GM18517 (cell line): ENCODE data around the gene CACNG5.
"Not testable (repeated sequence)": the region's sequence is repeated elsewhere in the genome, so short reads cannot be mapped to it uniquely, and the experiment has no call there.

Experiments used
- ATAC-seq: cut with Tn5 transposase; IDR thresholded peaks from one replicate; pipeline ENCODE4 v1.9.1; 2021; ENCODE audit warnings: mild to moderate bottlenecking, moderate library complexity; ENCODE audit not compliant: unreplicated experiment

CACNG5 gene

GRCh38 chr17:66849032-66849655 is 14.2 kb downstream of the CACNG5 start:
- no peak for ATAC-seq

- no peak for ATAC-seq
These were observed 15.1 kb downstream of the CACNG5 start for GRCh38 chr17:66849851-66850580.

- ATAC-seq: no peak
These were observed 15.8 kb downstream of the CACNG5 start for GRCh38 chr17:66850692-66851091.

DNA sequence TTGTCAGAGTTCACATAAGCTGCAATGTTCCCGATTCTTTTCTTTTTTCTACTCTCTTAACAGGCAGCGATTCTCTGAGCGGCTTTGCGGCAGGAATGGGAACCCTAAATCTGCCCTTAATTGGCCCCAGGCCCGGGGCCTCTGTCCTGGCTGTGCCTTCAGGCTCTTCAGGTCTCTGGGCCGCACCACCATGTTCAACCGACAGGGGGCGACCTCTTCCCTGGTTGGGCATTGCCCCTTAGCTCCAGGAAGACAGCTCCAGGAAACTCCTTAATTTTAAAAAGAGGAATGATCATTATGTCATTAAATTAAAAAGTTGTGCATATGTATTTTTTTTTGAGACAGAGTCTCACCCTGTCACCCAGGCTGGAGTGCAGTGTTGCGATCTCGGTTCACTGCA is 20.3 kb downstream of the CACNG5 start:
- no peak for ATAC-seq

DNA sequence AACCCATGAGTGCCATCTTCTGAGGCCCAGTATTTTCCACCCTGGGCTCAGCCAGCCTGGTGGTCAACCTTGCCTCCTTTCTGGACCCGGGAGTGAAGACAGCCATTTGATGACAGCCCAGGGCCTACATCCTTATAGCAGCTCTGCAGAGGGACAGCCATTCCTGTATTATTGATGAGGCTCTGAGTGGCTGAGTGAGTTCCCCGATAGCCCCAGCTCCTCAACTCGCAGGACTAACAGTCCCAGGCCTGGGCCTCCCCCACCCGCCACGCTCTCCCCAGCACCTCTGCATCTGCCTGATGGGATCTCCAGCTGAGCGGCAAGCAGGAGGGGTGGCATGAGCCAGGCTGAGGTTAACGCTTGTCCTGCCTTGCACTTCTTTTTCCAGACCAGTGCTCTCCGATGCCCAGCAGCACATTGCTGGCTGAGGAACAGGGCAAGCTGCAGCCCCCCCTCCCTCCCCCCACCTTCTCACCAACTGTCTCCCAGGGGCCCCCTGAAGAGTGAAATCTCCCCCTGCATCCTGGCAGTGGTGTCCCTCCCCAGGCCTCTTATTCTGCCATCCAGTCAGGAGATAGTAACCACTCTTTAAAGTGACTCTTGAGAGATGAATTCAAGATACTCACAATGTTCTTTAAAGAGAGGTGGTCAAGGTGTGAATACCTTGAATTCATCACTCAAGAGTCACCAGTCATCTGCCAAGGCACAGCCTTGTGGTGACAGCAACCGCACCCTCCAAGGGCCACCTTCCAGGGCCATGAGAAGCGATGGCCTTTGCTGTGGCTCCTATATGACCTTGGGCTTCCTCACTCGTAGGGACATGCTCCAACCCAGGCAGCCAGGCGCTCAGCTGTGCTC is 23.5 kb downstream of the CACNG5 start:
- no peak for ATAC-seq

- no peak for ATAC-seq
These were observed 24.4 kb downstream of the CACNG5 start for GRCh38 chr17:66859353-66859752.

DNA sequence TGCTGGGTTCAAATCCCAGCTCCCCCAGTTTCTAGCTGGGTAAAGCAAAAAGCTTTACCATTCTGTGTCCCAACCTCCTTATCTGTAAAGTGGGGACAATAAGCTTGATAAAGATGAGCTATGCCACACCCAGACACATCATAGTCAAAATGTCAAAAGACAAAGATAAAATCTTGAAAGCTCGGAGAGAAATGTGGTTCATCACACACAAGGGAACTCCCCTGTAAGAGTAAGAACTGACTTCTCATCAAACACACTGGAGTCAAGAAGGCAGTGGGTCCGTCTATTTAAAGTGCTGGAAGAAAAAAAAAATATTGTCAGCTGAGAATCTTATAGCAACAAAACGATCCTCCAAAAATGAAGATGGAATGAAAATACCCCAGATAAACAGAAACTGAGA is 25.3 kb downstream of the CACNG5 start:
- no peak for ATAC-seq

GRCh38 chr17:66863820-66864219 is 28.9 kb downstream of the CACNG5 start:
- ATAC-seq: no peak

- ATAC-seq: no peak
These were observed 30.2 kb downstream of the CACNG5 start for GRCh38 chr17:66865151-66865550.

- no peak for ATAC-seq
These were observed 39.0 kb downstream of the CACNG5 start for GRCh38 chr17:66873962-66874361.

GRCh38 chr17:66884931-66885330 is 50.0 kb downstream of the CACNG5 start:
- no peak for ATAC-seq

- no peak for ATAC-seq
These were observed 50.5 kb downstream of the CACNG5 start for GRCh38 chr17:66885417-66885816.

- no peak for ATAC-seq
These were observed 54.7 kb downstream of the CACNG5 start for GRCh38 chr17:66889480-66890230.

GRCh38 chr17:66892246-66892645 is 57.3 kb downstream of the CACNG5 start:
- no peak for ATAC-seq

- no peak for ATAC-seq
These were observed 58.5 kb downstream of the CACNG5 start for GRCh38 chr17:66893382-66893781.

DNA sequence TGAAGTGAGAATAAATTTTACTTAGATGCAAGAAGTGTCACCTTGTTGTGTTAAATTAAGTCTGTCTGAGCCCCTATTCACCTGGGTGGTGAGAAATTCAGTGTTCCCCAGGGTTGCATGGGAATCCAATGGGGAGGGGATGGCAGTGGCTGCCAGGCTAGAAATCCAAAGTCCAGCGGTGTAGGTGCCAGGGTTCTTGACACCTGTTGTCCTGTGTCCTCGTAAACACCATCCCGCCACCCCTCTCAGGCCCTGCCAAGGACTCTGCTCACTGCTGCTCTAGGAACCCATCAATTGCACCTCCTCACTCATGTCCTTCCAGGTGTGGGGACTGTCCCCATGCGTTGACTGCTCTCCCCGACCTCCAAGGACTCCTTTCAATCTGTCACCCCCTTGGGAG is 58.9 kb downstream of the CACNG5 start:
- ATAC-seq: no peak

DNA sequence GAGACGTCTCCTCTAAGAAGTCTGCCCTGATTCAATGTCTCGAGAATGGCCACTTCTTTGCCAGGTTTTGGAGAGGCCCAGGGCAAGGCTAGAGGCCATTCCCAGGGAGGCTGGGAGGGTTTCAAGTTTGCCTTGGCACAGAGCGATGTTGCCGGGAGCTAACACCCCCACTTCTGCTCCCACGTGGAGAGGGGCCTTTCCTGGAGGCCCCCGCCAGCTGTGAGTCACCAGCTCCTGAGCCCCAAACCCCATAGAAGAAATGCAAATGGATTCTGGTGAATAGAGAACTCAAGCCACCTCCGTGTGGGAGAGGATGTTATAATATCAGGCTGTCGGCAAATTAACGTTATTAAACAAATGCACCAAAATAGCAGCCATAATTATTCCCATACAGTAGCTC is 62.2 kb downstream of the CACNG5 start:
- ATAC-seq: no peak

GRCh38 chr17:66898536-66898935 is 63.6 kb downstream of the CACNG5 start:
- no peak for ATAC-seq

DNA sequence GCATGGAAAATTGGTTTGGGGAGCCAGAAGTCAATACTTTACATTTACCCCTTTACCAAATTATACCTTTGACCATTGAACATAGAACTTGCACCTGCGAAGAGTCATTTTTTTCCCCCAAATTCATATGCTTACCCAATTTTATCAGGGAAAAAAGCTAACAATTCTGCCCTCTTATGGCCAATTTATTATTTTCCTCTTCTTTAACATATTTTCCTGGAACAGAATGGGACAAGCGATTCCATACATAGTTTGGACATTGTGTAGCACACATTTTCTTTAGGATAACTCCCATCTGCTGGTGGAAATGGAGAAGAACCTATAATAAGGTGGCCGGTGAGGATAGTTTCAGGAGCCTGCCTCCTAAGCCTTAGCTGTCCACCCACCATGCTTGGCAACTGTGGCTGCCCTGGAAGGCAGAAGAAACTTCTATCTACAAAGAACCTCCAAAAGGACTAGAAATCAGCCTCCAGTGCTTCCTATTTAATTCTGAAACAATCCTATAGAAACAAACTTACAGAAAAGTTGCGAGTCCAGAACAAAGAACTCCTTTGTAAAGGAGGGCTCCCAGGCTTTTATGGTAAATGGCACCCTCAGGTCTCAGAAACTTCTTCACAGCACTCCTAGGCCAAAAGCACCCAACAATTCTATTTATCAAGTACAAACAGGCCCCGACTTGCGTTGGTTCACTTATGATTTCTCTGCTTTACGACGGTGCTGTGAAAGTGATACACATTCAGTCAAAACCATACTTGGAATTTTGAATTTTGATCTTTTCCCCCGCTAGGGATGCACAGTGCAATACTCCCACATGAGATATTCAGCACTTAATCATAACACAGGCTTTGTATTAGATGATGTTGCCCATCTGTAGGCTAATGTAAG is 65.5 kb downstream of the CACNG5 start:
- ATAC-seq: no peak

- ATAC-seq: not testable (repeated sequence)
These were observed 68.4 kb downstream of the CACNG5 start for GRCh38 chr17:66903296-66903695.
